Stimulated activated CD4-positive, alpha-beta T cell treated with anti-CD3 and anti-CD28 coated beads, TNF-alpha, amount 100 ng/mL, for 48 hours (primary cell): ENCODE measurements around the gene AGA.

Experiments used
- DNase-seq, 3 donors: peaks; one replicate each; pipeline ENCODE4 v3.0.0-alpha.2; 2020; ENCODE audit warnings: low read depth in 3 of 3

AGA gene

GRCh38 chr4:177441803-177442622 lies at the start of gene AGA:
Gene AGA, minus strand, starts transcription at chr4:177442437. Its CDS starts 62 bp downstream, at chr4:177442375.
- peak; percentile 93 to 97 (median 94) for DNase-seq

GRCh38 chr4:177492022-177492421 lies 49.8 kb upstream of the AGA start:
- no peak for DNase-seq

GRCh38 chr4:177490769-177491168 lies 48.5 kb upstream of the AGA start:
- DNase-seq, result no peak

- DNase-seq, result no peak
Measured at GRCh38 chr4:177489471-177490246, 47.4 kb upstream of the AGA start.

- no peak for DNase-seq
Measured at GRCh38 chr4:177487977-177488376, 45.7 kb upstream of the AGA start.

- no peak for DNase-seq
Measured at GRCh38 chr4:177485528-177485927, 43.3 kb upstream of the AGA start.

- no peak for DNase-seq
Measured at GRCh38 chr4:177484613-177485021, 42.4 kb upstream of the AGA start.

- DNase-seq, result no peak
Measured at GRCh38 chr4:177483760-177484159, 41.5 kb upstream of the AGA start.

GRCh38 chr4:177483271-177483670 lies 41.0 kb upstream of the AGA start:
- no peak for DNase-seq

- DNase-seq, result no peak
Measured at GRCh38 chr4:177482367-177482766, 40.1 kb upstream of the AGA start.

GRCh38 chr4:177480795-177481194 lies 38.6 kb upstream of the AGA start:
- no peak for DNase-seq

- no peak for DNase-seq
Measured at GRCh38 chr4:177479063-177479462, 36.8 kb upstream of the AGA start.

GRCh38 chr4:177478496-177478895 lies 36.3 kb upstream of the AGA start:
- no peak for DNase-seq

GRCh38 chr4:177473991-177474390 lies 31.8 kb upstream of the AGA start:
- no peak for DNase-seq

GRCh38 chr4:177464026-177464425 lies 21.8 kb upstream of the AGA start:
- no peak for DNase-seq

- no peak for DNase-seq
Measured at GRCh38 chr4:177461606-177462005, 19.4 kb upstream of the AGA start.

GRCh38 chr4:177460460-177460859 lies 18.2 kb upstream of the AGA start:
- DNase-seq, result no peak

- DNase-seq, result no peak
Measured at GRCh38 chr4:177455561-177455970, 13.3 kb upstream of the AGA start.

GRCh38 chr4:177453116-177453515 lies 10.9 kb upstream of the AGA start:
- DNase-seq, result no peak

- no peak for DNase-seq
Measured at GRCh38 chr4:177451108-177451500, 8.9 kb upstream of the AGA start.

GRCh38 chr4:177450426-177451107 lies 8.3 kb upstream of the AGA start:
- no peak for DNase-seq

GRCh38 chr4:177448850-177449249 lies 6.6 kb upstream of the AGA start:
- no peak for DNase-seq
